ENCODE results near the gene ATP4A. TPM values are rescaled to one million over a fixed set of nuclear protein-coding genes. Genes with fewer than 3 reads are reported as not detected.

The ATP4A gene
- total RNA-seq, 2 experiments from 2014 or later: not detected

- H3K27me3 Mint-ChIP-seq: peaks cover 33% of the 10 kb centered on the region
- no peak overlapping the region for H3K4me3 Mint-ChIP-seq
- peaks cover 6% of the 10 kb centered on the region for H3K4me1 Mint-ChIP-seq
- no peak for DNase-seq
- H3K9me3 Mint-ChIP-seq: no peaks in the 10 kb centered on the region
- H3K36me3 Mint-ChIP-seq: no peaks in the 10 kb centered on the region
- no peak overlapping the region for H3K27ac Mint-ChIP-seq
Measured at GRCh38 chr19:35529241-35530218, 33.9 kb downstream of the ATP4A start.

GRCh38 chr19:35528218-35529038 is 35.0 kb downstream of the ATP4A start, which contains the start of gene SBSN:
Gene SBSN (minus strand): TSS chr19:35528311. CDS start chr19:35528281, 30 bp downstream.
- Mint-ChIP-seq H3K4me1 (peaks cover 1% of the 10 kb centered on the region), H3K27me3 (peaks cover 36% of the 10 kb centered on the region), H3K36me3 (no peaks in the 10 kb centered on the region), H3K4me3 (no peak within 1 kb of the TSS), H3K9me3 (no peaks in the 10 kb centered on the region), H3K27ac (no peak within 1 kb of the TSS)
- DNase-seq: no peak

GRCh38 chr19:35525873-35526272 is 37.6 kb downstream of the ATP4A start:
- Mint-ChIP-seq H3K9me3 (no peaks in the 10 kb centered on the region), H3K36me3 (no peaks in the 10 kb centered on the region), H3K27me3 (peaks cover 31% of the 10 kb centered on the region), H3K4me3 (no peak overlapping the region), H3K4me1 (no peaks in the 10 kb centered on the region), H3K27ac (no peak overlapping the region)
- no peak for DNase-seq

- no peak overlapping the region for H3K4me3 Mint-ChIP-seq
- H3K27ac Mint-ChIP-seq: no peak overlapping the region
- H3K36me3 Mint-ChIP-seq: no peaks in the 10 kb centered on the region
Measured at GRCh38 chr19:35524181-35524837, 39.1 kb downstream of the ATP4A start.

GRCh38 chr19:35522745-35523327 is 40.6 kb downstream of the ATP4A start:
- Mint-ChIP-seq H3K4me3 (no peak overlapping the region), H3K27ac (no peak overlapping the region), H3K36me3 (no peaks in the 10 kb centered on the region), H3K27me3 (peaks cover 19% of the 10 kb centered on the region), H3K9me3 (no peaks in the 10 kb centered on the region), H3K4me1 (no peaks in the 10 kb centered on the region)
- DNase-seq: no peak

More at GRCh38 chr19:35524181-35524837, 39.1 kb downstream of the ATP4A start:
- H3K9me3 Mint-ChIP-seq: no peaks in the 10 kb centered on the region
- H3K27me3 Mint-ChIP-seq: peaks cover 30% of the 10 kb centered on the region
- no peak for DNase-seq
- H3K4me1 Mint-ChIP-seq: no peaks in the 10 kb centered on the region

- H3K4me3 Mint-ChIP-seq: no peak overlapping the region
- H3K4me1 Mint-ChIP-seq: no peaks in the 10 kb centered on the region
- no peaks in the 10 kb centered on the region for H3K9me3 Mint-ChIP-seq
- no peak overlapping the region for H3K27ac Mint-ChIP-seq
- peaks cover 11% of the 10 kb centered on the region for H3K27me3 Mint-ChIP-seq
- DNase-seq: no peak
- H3K36me3 Mint-ChIP-seq: no peaks in the 10 kb centered on the region
Measured at GRCh38 chr19:35521124-35521743, 42.2 kb downstream of the ATP4A start.

GRCh38 chr19:35519291-35519690 is 44.2 kb downstream of the ATP4A start:
- Mint-ChIP-seq H3K4me1 (no peaks in the 10 kb centered on the region), H3K36me3 (no peaks in the 10 kb centered on the region), H3K27ac (no peak overlapping the region), H3K9me3 (no peaks in the 10 kb centered on the region), H3K27me3 (peaks cover 16% of the 10 kb centered on the region), H3K4me3 (no peak overlapping the region)
- no peak for DNase-seq

- Mint-ChIP-seq H3K4me1 (no peaks in the 10 kb centered on the region), H3K27me3 (peaks cover 17% of the 10 kb centered on the region), H3K9me3 (no peaks in the 10 kb centered on the region), H3K27ac (no peak overlapping the region), H3K4me3 (no peak overlapping the region), H3K36me3 (no peaks in the 10 kb centered on the region)
- no peak for DNase-seq
Measured at GRCh38 chr19:35518313-35518712, 45.1 kb downstream of the ATP4A start.

GRCh38 chr19:35517342-35517741 is 46.1 kb downstream of the ATP4A start:
- no peaks in the 10 kb centered on the region for H3K9me3 Mint-ChIP-seq

GRCh38 chr19:35516310-35516709 is 47.1 kb downstream of the ATP4A start:
- Mint-ChIP-seq H3K4me1 (no peaks in the 10 kb centered on the region), H3K9me3 (no peaks in the 10 kb centered on the region), H3K27ac (no peak overlapping the region), H3K27me3 (peaks cover 35% of the 10 kb centered on the region), H3K4me3 (no peak overlapping the region), H3K36me3 (no peaks in the 10 kb centered on the region)
- no peak for DNase-seq

More at GRCh38 chr19:35517342-35517741, 46.1 kb downstream of the ATP4A start:
- DNase-seq: no peak
- Mint-ChIP-seq H3K27ac (no peak overlapping the region), H3K4me3 (no peak overlapping the region), H3K36me3 (no peaks in the 10 kb centered on the region), H3K4me1 (no peaks in the 10 kb centered on the region), H3K27me3 (peaks cover 25% of the 10 kb centered on the region)

- H3K4me3 Mint-ChIP-seq: no peak overlapping the region
- DNase-seq: no peak
- peaks cover 11% of the 10 kb centered on the region for H3K4me1 Mint-ChIP-seq
- H3K36me3 Mint-ChIP-seq: no peaks in the 10 kb centered on the region
- H3K27ac Mint-ChIP-seq: no peak overlapping the region
- H3K27me3 Mint-ChIP-seq: peaks cover 49% of the 10 kb centered on the region
- no peaks in the 10 kb centered on the region for H3K9me3 Mint-ChIP-seq
Measured at GRCh38 chr19:35514282-35514809, 49.1 kb downstream of the ATP4A start.

GRCh38 chr19:35513628-35514281 is 49.7 kb downstream of the ATP4A start, which contains the start of gene DMKN:
Gene DMKN (minus strand): TSS chr19:35513649. CDS start chr19:35513475, 174 bp downstream.
- Mint-ChIP-seq H3K27me3 (peaks cover 54% of the 10 kb centered on the region), H3K4me3 (no peak within 1 kb of the TSS), H3K9me3 (no peaks in the 10 kb centered on the region), H3K36me3 (no peaks in the 10 kb centered on the region), H3K4me1 (peaks cover 13% of the 10 kb centered on the region), H3K27ac (no peak within 1 kb of the TSS)
- DNase-seq: no peak

- Mint-ChIP-seq H3K9me3 (no peaks in the 10 kb centered on the region), H3K27me3 (peaks cover 61% of the 10 kb centered on the region), H3K4me3 (no peak overlapping the region), H3K36me3 (no peaks in the 10 kb centered on the region), H3K4me1 (peaks cover 13% of the 10 kb centered on the region), H3K27ac (no peak overlapping the region)
- no peak for DNase-seq
Measured at GRCh38 chr19:35512831-35513627, 50.4 kb downstream of the ATP4A start.

Measured in activated naive CD8-positive, alpha-beta T cell treated with anti-CD3 and anti-CD28 coated beads for 36 hours (primary cell).